ENCODE data around the gene VARS2.

DNA sequence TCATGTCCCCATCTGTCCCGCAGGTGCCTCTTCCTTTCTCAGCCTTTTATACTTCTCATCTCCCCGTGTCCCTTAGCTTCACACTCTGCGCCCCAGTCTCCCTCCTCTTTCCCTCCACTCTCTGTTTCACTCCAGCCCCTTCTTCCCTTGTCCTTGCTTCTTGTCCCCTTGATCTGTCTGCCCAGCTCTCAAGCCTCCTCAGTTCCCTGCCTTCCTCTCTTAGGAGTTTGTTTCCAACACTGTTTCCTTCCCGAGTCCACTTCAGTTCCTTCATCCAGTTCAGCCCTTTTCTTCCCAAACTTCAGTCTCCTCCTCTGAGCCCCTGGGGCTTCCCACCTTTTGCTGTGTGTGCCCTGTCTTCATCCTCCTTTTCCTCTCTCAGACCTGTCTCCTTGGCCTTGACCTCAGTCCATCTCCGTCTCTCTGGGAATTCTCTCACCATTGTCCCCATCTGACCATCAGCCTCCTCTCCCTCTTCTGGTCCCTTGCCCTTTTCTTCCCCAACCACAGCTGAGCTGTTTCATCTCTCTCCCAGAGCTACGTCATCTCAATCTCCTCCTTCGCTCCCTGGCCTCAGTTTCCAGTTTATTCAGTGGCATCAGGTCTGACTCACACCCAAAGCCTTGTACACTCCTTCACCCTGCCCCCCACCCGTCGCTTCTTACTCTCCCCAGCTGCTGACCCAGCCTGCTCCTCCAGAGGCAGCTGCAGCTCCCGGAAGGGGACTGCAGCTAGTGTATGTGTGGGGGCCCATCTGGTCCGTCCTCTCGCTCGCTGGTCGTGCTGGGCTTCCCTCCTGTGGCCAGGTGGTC lies 32.4 kb upstream of the VARS2 start:
- TF ChIP-seq, protein P1, sequence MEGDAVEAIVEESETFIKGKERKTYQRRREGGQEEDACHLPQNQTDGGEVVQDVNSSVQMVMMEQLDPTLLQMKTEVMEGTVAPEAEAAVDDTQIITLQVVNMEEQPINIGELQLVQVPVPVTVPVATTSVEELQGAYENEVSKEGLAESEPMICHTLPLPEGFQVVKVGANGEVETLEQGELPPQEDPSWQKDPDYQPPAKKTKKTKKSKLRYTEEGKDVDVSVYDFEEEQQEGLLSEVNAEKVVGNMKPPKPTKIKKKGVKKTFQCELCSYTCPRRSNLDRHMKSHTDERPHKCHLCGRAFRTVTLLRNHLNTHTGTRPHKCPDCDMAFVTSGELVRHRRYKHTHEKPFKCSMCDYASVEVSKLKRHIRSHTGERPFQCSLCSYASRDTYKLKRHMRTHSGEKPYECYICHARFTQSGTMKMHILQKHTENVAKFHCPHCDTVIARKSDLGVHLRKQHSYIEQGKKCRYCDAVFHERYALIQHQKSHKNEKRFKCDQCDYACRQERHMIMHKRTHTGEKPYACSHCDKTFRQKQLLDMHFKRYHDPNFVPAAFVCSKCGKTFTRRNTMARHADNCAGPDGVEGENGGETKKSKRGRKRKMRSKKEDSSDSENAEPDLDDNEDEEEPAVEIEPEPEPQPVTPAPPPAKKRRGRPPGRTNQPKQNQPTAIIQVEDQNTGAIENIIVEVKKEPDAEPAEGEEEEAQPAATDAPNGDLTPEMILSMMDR (conservative IDR thresholded peaks at IDR 0.05), result no peak
- TF ChIP-seq ZFX (IDR thresholded peaks at IDR 0.05), result no peak

All from C4-2B (cell line).